ENCODE results near the gene TRIM26.
"Not testable (repeated sequence)": the region's sequence is repeated elsewhere in the genome, so short reads cannot be mapped to it uniquely, and the experiment has no call there.

TRIM26 gene

GRCh38 chr6:30152016-30152673 lies 61.1 kb downstream of the TRIM26 start:
- no peak for DNase-seq

DNA sequence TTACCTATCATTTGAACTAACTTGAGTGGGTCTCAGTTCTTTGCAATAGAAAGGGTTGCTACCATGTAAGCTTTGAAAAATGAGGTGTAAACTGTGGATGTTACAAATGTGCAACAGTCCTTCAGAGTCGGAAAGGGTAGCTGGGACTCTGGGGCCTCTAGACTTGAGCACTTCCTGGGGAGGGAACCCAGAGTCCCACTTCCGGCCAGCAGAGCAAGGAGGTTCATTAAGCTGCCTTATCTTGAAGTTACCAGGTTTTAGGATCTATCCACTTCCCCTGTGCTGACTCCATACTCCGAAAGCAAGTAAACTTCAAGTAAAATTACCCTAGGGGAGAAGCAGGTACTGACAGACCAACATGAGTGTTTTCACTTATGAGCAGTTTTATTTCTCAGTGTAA lies 61.6 kb downstream of the TRIM26 start:
- DNase-seq: no peak

GRCh38 chr6:30150671-30151395 lies 62.4 kb downstream of the TRIM26 start:
- DNase-seq: no peak

DNA sequence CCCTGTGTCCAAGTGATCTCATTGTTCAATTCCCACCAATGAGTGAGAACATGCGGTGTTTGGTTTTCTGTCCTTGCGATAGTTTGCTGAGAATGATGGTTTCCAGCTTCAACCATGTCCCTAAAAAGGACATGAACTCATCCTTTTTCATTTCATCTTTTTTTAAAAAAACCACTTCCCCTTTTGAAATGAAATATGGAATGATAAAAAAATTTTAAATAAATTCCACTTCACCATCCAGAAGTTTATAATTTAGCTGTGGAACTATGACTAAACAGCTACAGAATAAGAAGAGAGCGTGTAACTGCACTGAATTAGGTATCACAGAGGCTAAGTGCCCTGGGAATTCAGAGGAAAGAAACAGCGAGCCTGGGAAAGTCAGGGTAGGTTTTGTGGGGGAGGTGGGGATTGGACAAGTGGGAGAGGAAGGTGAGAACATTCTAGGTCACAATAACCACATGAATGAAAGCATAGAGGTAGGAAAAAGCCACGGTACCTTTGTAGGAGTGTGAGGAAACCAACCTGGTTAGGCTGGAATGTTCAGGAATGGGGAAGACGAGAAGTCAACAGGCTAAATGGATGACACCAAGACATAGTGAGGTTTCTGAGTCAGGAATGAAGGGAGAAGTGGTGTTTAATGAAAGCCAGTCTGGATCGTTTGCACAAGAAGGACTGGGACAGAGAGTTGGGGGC lies 63.2 kb downstream of the TRIM26 start:
- no peak for DNase-seq

GRCh38 chr6:30149234-30149633 lies 64.0 kb downstream of the TRIM26 start:
- DNase-seq: no peak

DNA sequence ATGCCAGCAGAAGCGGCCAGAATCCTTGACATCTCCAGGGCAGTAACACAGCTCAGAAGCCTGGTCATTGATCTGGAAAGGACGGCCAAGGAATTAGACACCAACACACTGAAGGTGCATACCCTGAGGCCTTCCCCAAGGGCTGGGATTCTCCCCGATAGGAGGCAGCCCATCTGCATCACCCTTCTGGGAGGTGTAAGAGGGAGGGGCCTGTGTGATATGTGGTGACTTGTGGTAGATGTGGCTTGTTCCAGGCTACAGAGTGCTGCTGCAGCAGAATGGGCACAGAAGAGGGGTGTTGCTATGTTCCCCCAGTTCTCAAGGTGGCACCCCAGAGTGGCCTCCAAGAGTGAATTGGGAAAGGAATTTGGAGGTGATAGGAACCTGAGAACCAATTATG lies 66.1 kb downstream of the TRIM26 start:
- DNase-seq: no peak

- DNase-seq: no peak
Observed at GRCh38 chr6:30145818-30146217, 67.4 kb downstream of the TRIM26 start.

- no peak for DNase-seq
Observed at GRCh38 chr6:30144811-30145210, 68.4 kb downstream of the TRIM26 start.

DNA sequence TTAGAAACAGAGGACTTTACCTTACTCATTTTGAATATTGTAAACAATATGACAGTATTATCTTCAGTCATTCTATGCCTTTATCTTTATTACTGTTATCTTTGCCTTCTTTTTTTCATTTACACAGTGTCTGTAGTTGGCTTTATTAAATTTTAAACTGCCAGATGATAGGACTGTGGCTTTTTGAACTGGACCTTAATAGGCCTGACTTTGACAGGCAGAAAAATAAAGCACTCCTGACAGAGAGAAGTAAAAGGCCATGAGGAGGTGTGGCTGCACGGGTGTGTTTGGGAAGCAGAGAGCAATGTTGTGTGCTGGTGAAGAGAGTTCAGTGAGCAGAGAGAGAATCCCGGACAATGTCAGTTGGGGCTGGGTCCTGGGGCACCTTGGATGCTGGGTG lies 69.4 kb downstream of the TRIM26 start:
- DNase-seq: no peak

DNA sequence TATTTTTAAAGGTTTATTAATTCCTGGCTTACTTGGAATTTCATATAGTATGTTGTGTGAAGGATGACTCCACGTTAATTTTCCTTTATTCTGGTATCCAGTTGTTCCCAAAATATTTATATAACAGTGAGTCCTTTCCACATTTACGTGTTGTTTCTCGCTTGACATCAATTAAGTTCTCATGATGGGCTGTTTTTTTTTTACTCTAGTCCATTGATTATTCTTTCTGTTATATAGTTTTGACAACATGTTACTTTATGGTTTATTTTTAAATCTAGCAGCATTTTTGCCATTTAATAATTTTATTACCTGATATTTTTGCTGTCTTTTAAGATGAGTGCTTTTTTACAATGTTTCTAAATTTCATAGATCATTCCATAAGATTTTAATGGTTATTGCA lies 70.5 kb downstream of the TRIM26 start:
- DNase-seq: no peak

DNA sequence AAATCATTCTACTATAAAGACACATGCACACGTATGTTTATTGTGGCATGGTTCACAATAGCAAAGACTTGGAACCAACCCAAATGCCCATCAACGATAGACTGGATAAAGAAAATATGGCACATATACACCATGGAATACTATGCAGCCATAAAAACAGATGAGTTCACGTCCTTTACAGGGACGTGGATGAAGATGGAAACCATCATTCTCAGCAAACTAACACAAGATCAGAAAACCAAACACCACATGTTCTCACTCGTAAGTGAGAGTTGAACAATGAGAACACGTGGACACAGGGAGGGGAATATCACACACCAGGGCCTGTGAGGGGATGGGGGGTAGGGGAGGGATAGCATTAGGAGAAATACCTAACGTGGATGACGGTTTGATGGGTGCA lies 73.0 kb downstream of the TRIM26 start:
- not testable (repeated sequence) for DNase-seq

DNA sequence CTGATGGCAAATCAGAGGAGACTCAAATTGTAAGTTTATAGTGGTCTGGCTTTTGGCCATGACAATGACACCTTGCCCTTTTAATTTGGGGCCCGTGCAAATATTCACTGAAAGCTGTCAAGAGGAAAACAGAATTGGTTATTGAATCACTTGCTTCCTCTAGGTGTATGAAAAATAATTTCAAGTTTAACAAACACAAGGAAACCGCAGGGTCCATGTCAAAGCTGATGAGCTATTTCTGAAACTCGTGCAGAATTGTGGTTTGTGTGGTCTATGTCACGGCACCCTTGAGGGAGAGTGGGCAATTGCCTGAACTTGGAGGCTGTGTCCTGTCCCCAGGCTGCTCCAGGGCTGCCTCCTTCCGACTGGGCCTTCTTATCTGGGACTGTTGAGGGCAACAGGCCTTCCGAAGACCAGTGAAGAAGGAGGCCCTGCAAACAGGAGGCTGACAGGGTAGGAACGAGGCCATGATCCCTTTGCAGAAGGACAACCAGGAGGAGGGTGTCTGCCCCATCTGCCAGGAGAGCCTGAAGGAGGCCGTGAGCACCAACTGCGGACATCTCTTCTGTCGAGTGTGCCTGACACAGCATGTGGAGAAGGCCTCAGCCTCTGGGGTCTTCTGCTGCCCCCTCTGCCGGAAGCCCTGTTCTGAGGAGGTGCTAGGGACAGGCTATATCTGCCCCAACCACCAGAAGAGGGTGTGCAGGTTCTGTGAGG lies 76.5 kb downstream of the TRIM26 start:
- DNase-seq: no peak

GRCh38 chr6:30135757-30136156 lies 77.4 kb downstream of the TRIM26 start, which contains the start of gene TRIM40:
TRIM40 (plus strand) TSS chr6:30136140; CDS start chr6:30137037, 897 bp downstream.
- DNase-seq: no peak

- DNase-seq: no peak
Observed at GRCh38 chr6:30135147-30135546, 78.1 kb downstream of the TRIM26 start.
